H9 (cell line): ENCODE data around the gene CHCHD3. TPM values are rescaled to one million over a fixed set of nuclear protein-coding genes. Genes with fewer than 3 reads are reported as not detected.

ENCODE experiments used
- DNase-seq: peaks from one replicate; pipeline ENCODE4 v3.0.0-alpha.2; 2017
- H2AFZ ChIP-seq: one replicate; pipeline ENCODE4 v1.6.1; 2013; ENCODE audit warnings: mild to moderate bottlenecking, low read length, control low read depth, moderate library complexity
- H2AK5ac ChIP-seq: 2 replicates; pipeline ENCODE4 v1.6.1; 2013; ENCODE audit warnings: low read length, control low read depth, mixed read lengths; ENCODE audit not compliant: insufficient read length
- H2BK120ac ChIP-seq: one replicate; pipeline ENCODE4 v1.6.1; 2013; ENCODE audit warnings: low read depth, mild to moderate bottlenecking, low read length, control low read depth, inconsistent platforms; ENCODE audit not compliant: poor library complexity, severe bottlenecking
- H2BK12ac ChIP-seq: 2 replicates; pipeline ENCODE4 v1.6.1; 2013; ENCODE audit warnings: low read length, control low read depth, mixed read lengths, low read depth; ENCODE audit not compliant: insufficient read length
- H2BK15ac ChIP-seq: 2 replicates; pipeline ENCODE4 v1.6.1; 2013; ENCODE audit warnings: low read depth, low read length, control low read depth
- H2BK20ac ChIP-seq: one replicate; pipeline ENCODE4 v1.6.1; 2013; ENCODE audit warnings: low read depth, mild to moderate bottlenecking, low read length, control low read depth, inconsistent platforms; ENCODE audit not compliant: poor library complexity, severe bottlenecking
- H2BK5ac ChIP-seq: 2 replicates; pipeline ENCODE4 v1.6.1; 2013; ENCODE audit warnings: low read length, control low read depth, mixed read lengths; ENCODE audit not compliant: insufficient read length
- H3K14ac ChIP-seq: 2 replicates; pipeline ENCODE4 v1.6.1; 2013; ENCODE audit warnings: low read length, control low read depth; ENCODE audit not compliant: insufficient read depth
- H3K18ac ChIP-seq: 2 replicates; pipeline ENCODE4 v1.6.1; 2013; ENCODE audit warnings: low read depth, mild to moderate bottlenecking, mixed read lengths, low read length, control low read depth; ENCODE audit not compliant: insufficient read length
- H3K23ac ChIP-seq: 2 replicates; pipeline ENCODE4 v1.6.1; 2013; ENCODE audit warnings: low read length, control low read depth, mixed read lengths, low read depth; ENCODE audit not compliant: insufficient read length
- H3K23me2 ChIP-seq: 2 replicates; pipeline ENCODE4 v1.6.1; 2013; ENCODE audit warnings: low read depth, mild to moderate bottlenecking, mixed read lengths, low read length, control low read depth; ENCODE audit not compliant: insufficient read length, poor library complexity, severe bottlenecking
- H3K27ac ChIP-seq: 2 replicates; pipeline ENCODE4 v1.5.1; 2013; ENCODE audit warnings: low read length, control low read depth, mixed read lengths, low read depth; ENCODE audit not compliant: insufficient read length
- H3K27me3 ChIP-seq: 2 replicates; pipeline ENCODE4 v1.6.1; 2013; ENCODE audit warnings: low read length, control low read depth, inconsistent platforms; ENCODE audit not compliant: insufficient read depth
- H3K4ac ChIP-seq: 2 replicates; pipeline ENCODE4 v1.6.1; 2013; ENCODE audit warnings: low read depth, mild to moderate bottlenecking, control low read depth, inconsistent platforms, low read length, moderate library complexity
- H3K4me1 ChIP-seq: 2 replicates; pipeline ENCODE4 v1.6.1; 2013; ENCODE audit warnings: low read length, control low read depth, inconsistent platforms; ENCODE audit not compliant: insufficient read depth
- H3K4me2 ChIP-seq: 2 replicates; pipeline ENCODE4 v1.6.1; 2013; ENCODE audit warnings: low read length, control low read depth, mixed read lengths; ENCODE audit not compliant: insufficient read length, insufficient read depth
- H3K56ac ChIP-seq: 2 replicates; pipeline ENCODE4 v1.6.1; 2013; ENCODE audit warnings: low read depth, mild to moderate bottlenecking, mixed read lengths, low read length, control low read depth; ENCODE audit not compliant: insufficient read length
- H3K79me1 ChIP-seq: 2 replicates; pipeline ENCODE4 v1.6.1; 2013; ENCODE audit warnings: low read depth, mild to moderate bottlenecking, moderate library complexity, low read length, control low read depth, inconsistent platforms; ENCODE audit not compliant: insufficient read depth, poor library complexity, severe bottlenecking
- H3K79me2 ChIP-seq: 2 replicates; pipeline ENCODE4 v1.6.1; 2013; ENCODE audit warnings: low read length, control low read depth, inconsistent platforms; ENCODE audit not compliant: insufficient read depth
- H3K9ac ChIP-seq: 2 replicates; pipeline ENCODE4 v1.6.1; 2013; ENCODE audit warnings: low read length, control low read depth, mixed read lengths; ENCODE audit not compliant: insufficient read length; ENCODE audit errors: extremely low read depth
- H3K9me3 ChIP-seq: one replicate; pipeline ENCODE4 v1.6.1; 2013; ENCODE audit warnings: low read depth, low read length, inconsistent platforms; ENCODE audit not compliant: control insufficient read depth
- H3T11ph ChIP-seq: one replicate; pipeline ENCODE4 v1.6.1; 2013; ENCODE audit warnings: mild to moderate bottlenecking, low read length, control low read depth, inconsistent platforms
- H4K20me1 ChIP-seq: one replicate; pipeline ENCODE4 v1.6.1; 2013; ENCODE audit not compliant: control insufficient read depth, insufficient read length, insufficient read depth
- H4K5ac ChIP-seq: 2 replicates; pipeline ENCODE4 v1.6.1; 2013; ENCODE audit warnings: low read depth, mild to moderate bottlenecking, mixed read lengths, low read length, control low read depth; ENCODE audit not compliant: insufficient read length
- H4K8ac ChIP-seq: replicated peaks from 2 replicates; pipeline ENCODE4 v1.6.1; 2013; ENCODE audit warnings: low read length, control low read depth, mixed read lengths, low read depth; ENCODE audit not compliant: insufficient read length
- H4K91ac ChIP-seq: 2 replicates; pipeline ENCODE4 v1.6.1; 2013; ENCODE audit warnings: low read depth, mild to moderate bottlenecking, moderate library complexity, mixed read lengths, low read length, control low read depth; ENCODE audit not compliant: insufficient read length
- H3K27ac Mint-ChIP-seq, 3 experiments: 2 replicates in 2 of 3; 3 replicates in 1 of 3; pipeline ENCODE4 v1.8.0; 2020 to 2021; ENCODE audit warnings: mixed read lengths in 3 of 3, mild to moderate bottlenecking in 1 of 3, moderate library complexity in 1 of 3
- H3K27me3 Mint-ChIP-seq: 2 replicates; pipeline ENCODE4 v1.8.0; 2021; ENCODE audit warnings: low read depth, mild to moderate bottlenecking, moderate library complexity, mixed read lengths
- H3K36me3 Mint-ChIP-seq, 3 experiments: 2 replicates in 2 of 3; 3 replicates in 1 of 3; pipeline ENCODE4 v1.8.0; 2020 to 2021; ENCODE audit warnings: low read depth in 3 of 3, mixed read lengths in 3 of 3; ENCODE audit not compliant: insufficient read depth in 1 of 3
- H3K4me1 Mint-ChIP-seq, 2 experiments: 2 replicates each; pipeline ENCODE4 v1.8.0; 2020; ENCODE audit warnings: mixed read lengths in 2 of 2
- H3K4me3 Mint-ChIP-seq, 2 experiments: 2 replicates in 1 of 2; 3 replicates in 1 of 2; pipeline ENCODE4 v1.8.0; 2020 to 2021; ENCODE audit warnings: mild to moderate bottlenecking in 2 of 2, mixed read lengths in 2 of 2, moderate library complexity in 1 of 2
- H3K9me3 Mint-ChIP-seq, 2 experiments: 2 replicates in 1 of 2; 3 replicates in 1 of 2; pipeline ENCODE4 v1.8.0; 2020; ENCODE audit warnings: mild to moderate bottlenecking in 2 of 2, mixed read lengths in 2 of 2, moderate library complexity in 1 of 2
- CTCF ChIP-seq: fragments of 200-600 bp; sonication (generic); conservative IDR thresholded peaks from 3 replicates; pipeline ENCODE4 v1.8.0; 2021; ENCODE audit warnings: antibody characterized with exemption, mild to moderate bottlenecking
- WGBS: extraction: QIAGEN DNeasy Blood & Tissue Kit; methylation state at CpG from one replicate; pipeline ENCODE4 v1.1.7; 2013; ENCODE audit warnings: missing lambda C conversion rate, low lambda C conversion rate, mixed read lengths; ENCODE audit not compliant: insufficient read length; ENCODE audit errors: extremely low coverage; 5-methylcytosine and 5-hydroxymethylcytosine counted together
- total RNA-seq: library from RNA; stranded (reverse); gene quantifications from 2 replicates; pipeline ENCODE4 v1.2.1, GENCODE V29; 2021

Gene CHCHD3
- total RNA-seq, 1 experiment from 2014 or later: 104 TPM

- H3K23ac ChIP-seq: no peak overlapping the region
- H2BK120ac ChIP-seq: no peak overlapping the region
- H4K91ac ChIP-seq: no peak overlapping the region
- no peak overlapping the region for H3K4ac ChIP-seq
- no peaks in the 10 kb centered on the region for H3K79me1 ChIP-seq
- Mint-ChIP-seq H3K4me1 (0 out of 4 replicates have a peak, but pooled peaks cover 0 to 4% of the 10 kb centered on the region in 2 experiments), H3K4me3 (no peak overlapping the region), H3K36me3 (no peaks in the 10 kb centered on the region), H3K27me3 (no peaks in the 10 kb centered on the region), H3K27ac (no peak overlapping the region), H3K9me3 (no peaks in the 10 kb centered on the region)
- H4K20me1 ChIP-seq: no peaks in the 10 kb centered on the region
- no peak overlapping the region for H2AK5ac ChIP-seq
- no peak overlapping the region for H3K27ac ChIP-seq
- H3K18ac ChIP-seq: no peak overlapping the region
- no peak overlapping the region for H3K14ac ChIP-seq
- TF ChIP-seq CTCF: no peak
- H3K56ac ChIP-seq: no peak overlapping the region
- H3T11ph ChIP-seq: no peak overlapping the region
- H4K5ac ChIP-seq: no peak overlapping the region
- H2AFZ ChIP-seq: no peak overlapping the region
- no CpG with 5 or more reads among the region's 3 CpGs for WGBS
- H4K8ac ChIP-seq: no peak overlapping the region
- no peak overlapping the region for H2BK12ac ChIP-seq
- no peak overlapping the region for H3K9ac ChIP-seq
- no peak overlapping the region for H2BK5ac ChIP-seq
- no peaks in the 10 kb centered on the region for H3K79me2 ChIP-seq
- H3K23me2 ChIP-seq: no peaks in the 10 kb centered on the region
- H3K4me2 ChIP-seq: no peak overlapping the region
- no peaks in the 10 kb centered on the region for H3K9me3 ChIP-seq
- H3K27me3 ChIP-seq: no peaks in the 10 kb centered on the region
- no peaks in the 10 kb centered on the region for H3K4me1 ChIP-seq
- DNase-seq: no peak
- H2BK20ac ChIP-seq: no peak overlapping the region
- H2BK15ac ChIP-seq: no peak overlapping the region
These were observed 10.1 kb upstream of the CHCHD3 start for GRCh38 chr7:133091943-133092464.
